Measurements from ENCODE around the gene FGF14. TPM values are rescaled to one million over a fixed set of nuclear protein-coding genes. Genes with fewer than 3 reads are reported as not detected.

Gene FGF14
- total RNA-seq, 1 donor from 2014 or later, result not detected

DNA sequence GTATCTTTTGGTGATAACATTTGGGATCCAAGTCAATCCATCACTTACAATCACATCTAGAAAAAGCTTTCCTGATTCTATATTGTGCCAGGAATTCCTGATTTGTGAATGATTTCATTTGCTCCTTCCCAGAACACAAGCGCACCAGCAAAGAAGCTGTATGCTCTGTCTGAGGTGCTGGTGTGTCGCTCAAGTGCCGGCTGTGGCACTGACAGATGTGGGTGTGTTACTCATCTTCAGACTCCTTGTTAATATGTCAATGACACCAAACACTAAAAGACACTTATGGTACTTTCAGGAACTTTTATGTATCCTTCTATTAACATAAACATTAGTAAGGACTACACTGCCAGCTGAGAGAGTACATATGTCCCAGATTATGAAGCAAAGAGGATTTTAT, 520.3 kb downstream of the FGF14 start:
- TF ChIP-seq, protein P1, sequence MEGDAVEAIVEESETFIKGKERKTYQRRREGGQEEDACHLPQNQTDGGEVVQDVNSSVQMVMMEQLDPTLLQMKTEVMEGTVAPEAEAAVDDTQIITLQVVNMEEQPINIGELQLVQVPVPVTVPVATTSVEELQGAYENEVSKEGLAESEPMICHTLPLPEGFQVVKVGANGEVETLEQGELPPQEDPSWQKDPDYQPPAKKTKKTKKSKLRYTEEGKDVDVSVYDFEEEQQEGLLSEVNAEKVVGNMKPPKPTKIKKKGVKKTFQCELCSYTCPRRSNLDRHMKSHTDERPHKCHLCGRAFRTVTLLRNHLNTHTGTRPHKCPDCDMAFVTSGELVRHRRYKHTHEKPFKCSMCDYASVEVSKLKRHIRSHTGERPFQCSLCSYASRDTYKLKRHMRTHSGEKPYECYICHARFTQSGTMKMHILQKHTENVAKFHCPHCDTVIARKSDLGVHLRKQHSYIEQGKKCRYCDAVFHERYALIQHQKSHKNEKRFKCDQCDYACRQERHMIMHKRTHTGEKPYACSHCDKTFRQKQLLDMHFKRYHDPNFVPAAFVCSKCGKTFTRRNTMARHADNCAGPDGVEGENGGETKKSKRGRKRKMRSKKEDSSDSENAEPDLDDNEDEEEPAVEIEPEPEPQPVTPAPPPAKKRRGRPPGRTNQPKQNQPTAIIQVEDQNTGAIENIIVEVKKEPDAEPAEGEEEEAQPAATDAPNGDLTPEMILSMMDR (IDR thresholded peaks at IDR 0.05), result no peak
- Histone ChIP-seq H3K36me3 (no peaks in the 10 kb centered on the region), H3K27me3 (no peaks in the 10 kb centered on the region), H3K4me3 (no peak overlapping the region), H3K9me3 (no peaks in the 10 kb centered on the region), H3K27ac (no peak overlapping the region), H3K4me1 (no peaks in the 10 kb centered on the region)
- no peak for DNase-seq (ENCODE audit: low spot score in 2 of 2)
- intact Hi-C loops (cut with DNase I), result no loop called here

DNA sequence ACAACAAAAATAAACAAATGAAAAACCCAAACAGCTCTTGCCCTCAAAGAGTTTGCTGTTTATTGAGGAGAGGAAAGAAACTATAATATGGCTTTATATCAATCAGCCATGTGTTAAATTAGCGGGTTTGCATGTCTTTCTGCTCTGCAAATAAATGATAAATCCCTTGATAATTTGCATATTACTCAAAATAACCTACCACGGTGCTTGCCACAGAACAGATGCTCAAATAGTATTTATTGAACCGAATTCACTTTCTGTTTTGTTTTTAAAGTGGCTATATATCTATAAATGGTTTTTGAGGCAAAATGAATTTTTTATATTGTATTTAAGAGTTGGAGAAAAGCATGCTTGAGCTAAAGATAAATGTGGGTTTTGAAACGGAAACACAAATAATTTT, 521.3 kb downstream of the FGF14 start:
- Histone ChIP-seq H3K4me3 (no peak overlapping the region), H3K36me3 (no peaks in the 10 kb centered on the region), H3K4me1 (no peaks in the 10 kb centered on the region), H3K27ac (no peak overlapping the region), H3K27me3 (no peaks in the 10 kb centered on the region), H3K9me3 (no peaks in the 10 kb centered on the region)
- no peak for DNase-seq (ENCODE audit: low spot score in 2 of 2)
- intact Hi-C loops (cut with DNase I), result no loop called here
- TF ChIP-seq, protein P1 (IDR thresholded peaks at IDR 0.05), result no peak

DNA sequence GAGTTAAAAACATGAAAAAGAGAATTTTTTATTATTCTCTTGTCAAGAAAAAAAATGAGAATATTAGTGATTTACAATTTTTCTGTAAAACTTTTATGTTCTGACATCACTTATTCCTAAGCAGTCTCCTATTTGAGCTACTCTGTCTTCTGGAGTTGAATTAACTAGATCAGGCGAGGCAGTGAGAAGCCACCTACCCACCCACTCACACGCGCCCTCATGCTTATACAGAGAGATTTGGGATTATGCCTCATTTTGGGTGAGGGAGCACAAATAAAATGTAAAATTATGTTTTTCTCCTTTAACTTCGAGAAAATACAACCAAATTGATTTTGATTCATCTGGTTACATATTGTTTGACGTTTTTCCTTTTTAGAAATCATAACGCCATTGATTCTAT, 524.9 kb downstream of the FGF14 start:
- Histone ChIP-seq H3K27ac (no peak overlapping the region), H3K4me1 (no peaks in the 10 kb centered on the region), H3K9me3 (no peaks in the 10 kb centered on the region), H3K36me3 (no peaks in the 10 kb centered on the region), H3K27me3 (no peaks in the 10 kb centered on the region), H3K4me3 (no peak overlapping the region)
- TF ChIP-seq, protein P1 (IDR thresholded peaks at IDR 0.05), result no peak
- intact Hi-C loops (cut with DNase I), result no loop called here
- no peak for DNase-seq (ENCODE audit: low spot score in 2 of 2)

DNA sequence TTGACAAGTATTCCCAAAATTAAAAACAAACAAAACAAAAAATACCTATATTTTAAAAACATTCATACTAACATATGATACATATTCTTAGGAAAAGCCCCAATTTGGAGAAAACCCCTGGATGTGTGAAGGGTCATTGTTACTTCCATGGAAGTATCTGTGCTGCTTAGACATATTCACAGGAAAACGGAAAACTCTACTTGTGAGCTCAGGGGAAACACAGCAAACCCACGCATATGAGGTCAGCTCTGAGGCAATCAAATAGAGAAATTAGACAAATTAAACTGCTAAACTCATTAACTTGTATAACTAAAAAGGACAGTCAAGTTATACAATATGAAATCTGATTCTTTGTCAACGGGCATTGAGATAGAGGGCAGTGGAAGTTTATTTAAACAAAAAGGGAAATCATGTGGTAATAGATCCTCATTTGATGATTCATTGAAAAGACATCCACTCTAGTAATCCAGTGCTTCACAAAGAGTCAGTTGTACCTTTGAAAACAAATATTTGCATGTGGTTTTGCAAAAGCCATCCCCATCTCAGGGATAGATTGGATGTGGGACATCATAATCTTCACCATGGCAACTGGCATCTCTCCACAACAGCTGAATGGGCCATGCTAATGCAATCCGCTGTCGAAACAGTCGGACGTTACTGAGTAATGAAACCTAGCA, 526.0 kb downstream of the FGF14 start:
- no peak overlapping the region for H3K27ac ChIP-seq
- DNase-seq (ENCODE audit: low spot score in 2 of 2), result no peak
- no peaks in the 10 kb centered on the region for H3K36me3 ChIP-seq
- no peak overlapping the region for H3K4me3 ChIP-seq
- no peaks in the 10 kb centered on the region for H3K4me1 ChIP-seq
- TF ChIP-seq, protein P1 (IDR thresholded peaks at IDR 0.05), result no peak
- no peaks in the 10 kb centered on the region for H3K9me3 ChIP-seq
- intact Hi-C loops (cut with DNase I), result no loop called here
- no peaks in the 10 kb centered on the region for H3K27me3 ChIP-seq

DNA sequence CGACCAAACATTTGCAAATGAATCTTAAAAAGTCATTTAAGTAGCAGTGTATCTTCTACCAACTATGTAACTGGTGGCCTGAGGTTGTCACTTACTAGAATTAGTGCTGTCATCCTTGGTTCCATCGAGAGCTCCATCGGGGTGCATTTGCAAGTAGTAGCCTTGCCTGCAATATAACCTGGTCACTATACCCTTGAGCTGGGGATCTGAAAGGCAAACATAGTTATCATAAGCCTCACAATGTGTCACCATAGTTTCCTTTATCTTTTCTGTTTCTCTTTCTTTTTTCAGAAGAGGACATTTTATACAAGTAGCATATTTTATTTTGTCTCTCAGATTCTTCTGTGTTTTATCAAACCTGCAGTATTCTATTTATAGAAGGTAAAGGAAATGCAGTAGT, 526.8 kb downstream of the FGF14 start:
- TF ChIP-seq, protein P1 (IDR thresholded peaks at IDR 0.05), result no peak
- no peak overlapping the region for H3K27ac ChIP-seq
- H3K4me3 ChIP-seq, result no peak overlapping the region
- intact Hi-C loops (cut with DNase I), result no loop called here
- H3K36me3 ChIP-seq, result no peaks in the 10 kb centered on the region
- no peaks in the 10 kb centered on the region for H3K9me3 ChIP-seq
- no peaks in the 10 kb centered on the region for H3K4me1 ChIP-seq
- no peaks in the 10 kb centered on the region for H3K27me3 ChIP-seq
- DNase-seq (ENCODE audit: low spot score in 2 of 2), result no peak

DNA sequence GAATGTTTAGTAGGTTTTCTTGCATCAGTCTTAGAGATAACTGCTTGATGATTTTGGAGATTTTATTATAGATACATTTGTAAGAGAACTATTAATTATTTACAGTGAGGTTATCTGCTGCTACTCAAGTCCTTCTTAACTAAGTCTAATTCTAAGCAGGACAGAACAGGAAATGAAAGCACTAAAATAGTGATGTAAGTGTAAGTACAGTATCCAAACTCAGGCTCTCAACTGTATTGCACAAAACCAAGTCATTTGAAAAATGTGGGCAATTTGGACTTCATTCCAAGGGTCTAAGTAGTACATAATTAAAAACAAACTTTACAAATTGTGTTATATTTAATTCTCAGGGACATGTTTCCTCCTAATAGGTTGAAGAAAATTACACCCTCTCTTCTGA, 532.3 kb downstream of the FGF14 start:
- H3K4me3 ChIP-seq, result no peak overlapping the region
- TF ChIP-seq, protein P1 (IDR thresholded peaks at IDR 0.05), result no peak
- no peaks in the 10 kb centered on the region for H3K9me3 ChIP-seq
- H3K27ac ChIP-seq, result no peak overlapping the region
- no peaks in the 10 kb centered on the region for H3K27me3 ChIP-seq
- H3K36me3 ChIP-seq, result no peaks in the 10 kb centered on the region
- DNase-seq (ENCODE audit: low spot score in 2 of 2), result no peak
- intact Hi-C loops (cut with DNase I), result no loop called here
- no peaks in the 10 kb centered on the region for H3K4me1 ChIP-seq

Measured in ascending aorta (tissue), 2 donors.